Measurements from ENCODE around the gene CCL19. TPM values are rescaled to one million over a fixed set of nuclear protein-coding genes. Genes with fewer than 3 reads are reported as not detected.

The CCL19 gene
- total RNA-seq, 1 donor from 2014 or later, result not detected

DNA sequence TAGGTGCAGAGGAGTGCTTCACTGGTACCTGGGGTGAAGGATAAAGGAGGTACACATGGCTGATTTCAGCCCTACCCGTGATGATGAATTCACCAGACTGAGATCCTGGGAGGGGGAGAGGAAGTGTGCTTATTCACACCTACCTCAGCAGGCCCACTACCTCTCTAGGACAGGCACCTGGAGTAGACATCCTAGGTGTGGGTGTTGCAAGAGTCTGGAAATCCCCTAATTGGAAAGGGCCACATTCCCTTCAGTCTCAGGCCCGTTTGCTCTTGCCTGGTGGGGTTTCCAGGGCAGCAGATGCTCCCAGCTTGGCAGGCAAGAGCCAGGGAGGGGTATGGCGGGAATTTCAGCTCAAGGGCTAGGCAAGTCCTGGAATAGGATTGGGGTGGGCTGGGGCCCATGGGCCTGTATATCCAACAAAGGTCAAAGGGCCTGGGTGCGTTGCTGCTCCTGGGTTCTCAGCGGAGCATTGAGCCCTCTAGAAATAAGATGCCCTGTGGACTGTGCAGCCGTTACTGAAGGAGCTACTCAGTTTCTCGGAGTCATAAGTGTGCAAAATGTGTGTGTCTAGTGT, 24.7 kb upstream of the CCL19 start:
- H3K36me3 Mint-ChIP-seq (ENCODE audit: low read depth), result peaks cover 4% of the 10 kb centered on the region
- H3K27me3 Mint-ChIP-seq (ENCODE audit: low read depth), result peaks cover 22% of the 10 kb centered on the region
- no peak overlapping the region for H3K4me3 Mint-ChIP-seq (ENCODE audit: unreplicated experiment)
- H3K27ac Mint-ChIP-seq (ENCODE audit: unreplicated experiment), result no peak overlapping the region
- peaks cover 13% of the 10 kb centered on the region for H3K9me3 Mint-ChIP-seq (ENCODE audit: low read depth)
- no peaks in the 10 kb centered on the region for H3K4me1 Mint-ChIP-seq (ENCODE audit: low read depth)
- TF ChIP-seq, protein P1, sequence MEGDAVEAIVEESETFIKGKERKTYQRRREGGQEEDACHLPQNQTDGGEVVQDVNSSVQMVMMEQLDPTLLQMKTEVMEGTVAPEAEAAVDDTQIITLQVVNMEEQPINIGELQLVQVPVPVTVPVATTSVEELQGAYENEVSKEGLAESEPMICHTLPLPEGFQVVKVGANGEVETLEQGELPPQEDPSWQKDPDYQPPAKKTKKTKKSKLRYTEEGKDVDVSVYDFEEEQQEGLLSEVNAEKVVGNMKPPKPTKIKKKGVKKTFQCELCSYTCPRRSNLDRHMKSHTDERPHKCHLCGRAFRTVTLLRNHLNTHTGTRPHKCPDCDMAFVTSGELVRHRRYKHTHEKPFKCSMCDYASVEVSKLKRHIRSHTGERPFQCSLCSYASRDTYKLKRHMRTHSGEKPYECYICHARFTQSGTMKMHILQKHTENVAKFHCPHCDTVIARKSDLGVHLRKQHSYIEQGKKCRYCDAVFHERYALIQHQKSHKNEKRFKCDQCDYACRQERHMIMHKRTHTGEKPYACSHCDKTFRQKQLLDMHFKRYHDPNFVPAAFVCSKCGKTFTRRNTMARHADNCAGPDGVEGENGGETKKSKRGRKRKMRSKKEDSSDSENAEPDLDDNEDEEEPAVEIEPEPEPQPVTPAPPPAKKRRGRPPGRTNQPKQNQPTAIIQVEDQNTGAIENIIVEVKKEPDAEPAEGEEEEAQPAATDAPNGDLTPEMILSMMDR (IDR thresholded peaks at IDR 0.05), result no peak
- DNase-seq (ENCODE audit: low spot score), result no peak

DNA sequence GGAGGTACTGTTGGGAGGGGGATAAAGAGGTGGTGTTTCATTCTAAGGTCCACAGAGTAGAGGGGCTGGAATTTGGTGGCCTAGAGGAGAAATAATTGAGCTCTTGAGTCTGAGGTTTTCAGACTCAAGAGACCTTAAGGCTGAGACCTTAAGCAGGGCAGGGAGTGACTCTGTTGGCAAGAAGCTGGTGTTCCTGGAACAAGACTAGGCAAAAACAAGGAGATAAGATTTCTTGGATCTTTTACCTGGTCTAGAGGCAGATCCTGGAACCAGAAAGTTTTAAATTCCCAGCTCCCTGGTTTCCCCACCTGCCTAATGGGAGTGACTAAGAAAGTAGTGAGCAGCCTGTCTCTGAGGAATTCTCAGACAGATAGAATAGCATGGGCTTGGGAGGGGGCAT, 22.9 kb upstream of the CCL19 start:
- peaks cover 4% of the 10 kb centered on the region for H3K36me3 Mint-ChIP-seq (ENCODE audit: low read depth)
- no peak overlapping the region for H3K27ac Mint-ChIP-seq (ENCODE audit: unreplicated experiment)
- H3K9me3 Mint-ChIP-seq (ENCODE audit: low read depth), result peaks cover 13% of the 10 kb centered on the region
- H3K4me3 Mint-ChIP-seq (ENCODE audit: unreplicated experiment), result no peak overlapping the region
- TF ChIP-seq, protein P1 (IDR thresholded peaks at IDR 0.05), result no peak
- H3K4me1 Mint-ChIP-seq (ENCODE audit: low read depth), result no peaks in the 10 kb centered on the region
- DNase-seq (ENCODE audit: low spot score), result no peak
- peaks cover 23% of the 10 kb centered on the region for H3K27me3 Mint-ChIP-seq (ENCODE audit: low read depth)

DNA sequence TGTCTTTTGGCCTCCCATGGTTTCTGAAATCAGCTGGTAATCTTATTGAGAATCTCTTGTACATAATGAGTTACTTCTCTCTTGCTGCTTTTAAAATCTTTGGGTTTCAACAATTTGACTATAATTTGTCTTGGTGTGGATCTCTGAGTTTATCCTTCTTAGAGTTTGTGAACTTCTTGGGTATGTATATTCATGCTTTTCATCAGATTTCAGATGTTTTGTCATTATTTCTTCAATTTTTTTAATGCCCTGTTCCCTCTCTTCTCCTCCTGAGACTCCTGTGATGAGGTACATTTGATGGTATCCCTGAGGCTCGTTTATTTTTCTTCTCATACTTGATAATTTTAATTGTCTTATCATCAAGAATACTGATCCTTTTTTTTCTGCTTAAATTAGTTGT, 21.1 kb upstream of the CCL19 start:
- Mint-ChIP-seq H3K36me3 (ENCODE audit: low read depth) (peaks cover 4% of the 10 kb centered on the region), H3K27me3 (ENCODE audit: low read depth) (peaks cover 23% of the 10 kb centered on the region), H3K4me1 (ENCODE audit: low read depth) (no peaks in the 10 kb centered on the region), H3K27ac (ENCODE audit: unreplicated experiment) (no peak overlapping the region), H3K4me3 (ENCODE audit: unreplicated experiment) (no peak overlapping the region), H3K9me3 (ENCODE audit: low read depth) (peaks cover 13% of the 10 kb centered on the region)
- no peak for DNase-seq (ENCODE audit: low spot score)
- TF ChIP-seq, protein P1 (IDR thresholded peaks at IDR 0.05), result no peak

DNA sequence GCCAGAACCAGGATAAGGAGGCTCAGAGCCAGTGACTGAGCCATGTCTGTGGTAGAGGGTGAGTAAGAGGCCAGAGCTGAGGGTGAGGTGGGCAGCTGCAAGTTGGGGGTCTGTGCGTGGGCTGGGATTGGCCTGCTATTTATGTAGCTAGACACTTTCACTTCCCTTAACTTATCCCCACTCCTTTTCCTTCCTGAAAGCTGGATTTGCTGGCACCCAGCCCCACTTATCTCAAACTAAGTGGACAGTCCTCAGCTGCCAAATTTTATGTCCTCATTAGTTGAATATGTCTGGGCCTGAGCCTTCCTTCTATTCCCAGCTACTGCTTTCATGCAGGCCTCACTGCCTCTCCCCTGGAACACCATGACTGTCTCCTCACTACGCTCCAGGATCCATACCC, 18.9 kb upstream of the CCL19 start, which contains the start of gene CCL21:
Gene CCL21 (minus strand): TSS at position 114 of the 400 bp plus-strand sequence. CDS start 70 bp downstream, at position 44.
- TF ChIP-seq, protein P1 (IDR thresholded peaks at IDR 0.05), result no peak
- H3K27me3 Mint-ChIP-seq (ENCODE audit: low read depth), result peaks cover 23% of the 10 kb centered on the region
- peaks cover 4% of the 10 kb centered on the region for H3K36me3 Mint-ChIP-seq (ENCODE audit: low read depth)
- peaks cover 13% of the 10 kb centered on the region for H3K9me3 Mint-ChIP-seq (ENCODE audit: low read depth)
- no peaks in the 10 kb centered on the region for H3K4me1 Mint-ChIP-seq (ENCODE audit: low read depth)
- H3K4me3 Mint-ChIP-seq (ENCODE audit: unreplicated experiment), result no peak within 1 kb of the TSS
- no peak within 1 kb of the TSS for H3K27ac Mint-ChIP-seq (ENCODE audit: unreplicated experiment)
- DNase-seq (ENCODE audit: low spot score), result no peak

DNA sequence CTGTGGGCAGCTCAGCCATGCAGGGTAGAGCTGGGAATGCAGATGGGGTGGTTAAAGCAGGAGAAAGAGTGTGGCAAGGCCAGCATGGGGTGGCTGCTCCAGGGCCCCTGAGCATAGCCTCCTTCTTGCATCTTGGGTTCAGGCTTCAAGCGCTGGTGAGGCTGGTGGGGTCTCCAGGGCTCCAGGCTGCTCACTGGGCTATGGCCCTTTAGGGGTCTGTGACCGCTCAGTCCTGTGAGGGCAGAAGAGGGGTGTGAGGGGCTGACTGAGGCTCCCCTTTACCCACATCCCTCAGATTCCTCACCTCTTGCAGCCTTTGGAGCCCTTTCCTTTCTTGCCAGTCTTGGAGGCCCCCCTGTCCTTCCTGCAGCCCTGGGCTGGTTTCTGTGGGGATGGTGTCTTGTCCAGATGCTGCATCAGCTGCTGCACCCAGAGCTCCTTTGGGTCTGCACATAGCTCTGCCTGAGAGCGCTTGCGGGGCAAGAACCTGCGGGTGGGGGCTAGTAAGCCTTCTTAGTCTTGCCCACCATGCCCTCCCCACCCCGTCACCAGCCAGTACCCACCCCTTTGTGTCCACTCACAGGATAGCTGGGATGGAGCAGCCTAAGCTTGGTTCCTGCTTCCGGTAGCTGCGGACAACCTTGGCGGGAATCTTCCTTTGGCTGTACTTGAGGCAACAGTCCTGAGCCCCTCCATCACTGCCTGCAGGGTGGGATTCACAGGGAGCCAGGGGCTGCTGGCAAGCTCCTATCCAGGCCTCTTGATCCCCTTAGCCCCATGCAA, 18.3 kb upstream of the CCL19 start:
- H3K27me3 Mint-ChIP-seq (ENCODE audit: low read depth), result peaks cover 17% of the 10 kb centered on the region
- no peak overlapping the region for H3K4me3 Mint-ChIP-seq (ENCODE audit: unreplicated experiment)
- peaks cover 13% of the 10 kb centered on the region for H3K9me3 Mint-ChIP-seq (ENCODE audit: low read depth)
- DNase-seq (ENCODE audit: low spot score), result no peak
- no peak overlapping the region for H3K27ac Mint-ChIP-seq (ENCODE audit: unreplicated experiment)
- H3K4me1 Mint-ChIP-seq (ENCODE audit: low read depth), result no peaks in the 10 kb centered on the region
- H3K36me3 Mint-ChIP-seq (ENCODE audit: low read depth), result peaks cover 4% of the 10 kb centered on the region
- TF ChIP-seq, protein P1 (IDR thresholded peaks at IDR 0.05), result no peak

Measured in chondrocyte (in vitro differentiated cells).